Stimulated activated naive CD8-positive, alpha-beta T cell treated with anti-CD3 and anti-CD28 coated beads, Interleukin-15, Interleukin-2, amounts not matched to agents 100 U/mL and 50 U/mL, for 24 hours (primary cell): Measurements from ENCODE around the gene CD58.

ENCODE experiments used
- ATAC-seq: fragments of 150-1000 bp; cut with Tn5 transposase; one replicate; pipeline ENCODE4 v1.10.0; 2021
- DNase-seq: peaks from one replicate; pipeline ENCODE4 v3.0.0; 2021

CD58 gene

DNA sequence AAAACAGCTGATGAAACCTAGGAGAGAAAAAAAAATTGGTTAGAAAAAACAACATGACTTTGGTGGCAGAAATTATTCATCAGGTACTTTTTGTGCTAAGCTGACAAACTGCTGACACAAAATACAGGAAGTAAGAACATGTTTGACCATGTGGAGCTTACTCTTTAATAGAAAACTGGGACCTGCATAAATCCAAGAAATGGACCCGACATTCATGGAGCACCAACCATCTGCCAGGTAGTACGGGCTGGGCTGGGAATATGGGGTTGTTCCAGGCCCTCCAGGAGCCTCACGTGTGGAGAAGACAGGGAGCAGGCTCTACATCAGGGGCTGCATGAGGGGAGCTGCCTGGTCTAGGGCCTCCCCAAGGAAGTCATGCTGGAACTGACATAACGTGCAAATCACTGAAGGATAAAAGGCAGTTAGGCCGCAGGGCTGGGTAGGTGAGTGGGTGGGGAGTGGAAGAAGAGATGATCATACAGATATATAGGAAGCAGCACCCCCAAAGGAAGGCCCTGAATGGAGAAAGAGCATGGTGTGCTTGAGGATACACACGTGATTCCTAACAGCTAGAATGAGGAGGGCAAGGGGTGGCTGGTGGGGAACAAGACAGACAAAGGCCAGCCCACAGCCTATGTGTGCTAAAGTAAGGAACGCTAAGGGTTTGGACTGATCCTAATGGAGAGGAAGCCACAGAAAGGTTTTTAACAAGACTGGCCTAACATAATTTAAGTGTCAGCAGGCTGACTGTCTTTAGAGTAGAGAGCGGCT lies 26.1 kb downstream of the CD58 start:
- ATAC-seq (peak; percentile 65), DNase-seq (peak; percentile 34)

GRCh38 chr1:116540088-116540487 lies 30.7 kb downstream of the CD58 start:
- no peak for DNase-seq
- ATAC-seq, result no peak

GRCh38 chr1:116538544-116538943 lies 32.3 kb downstream of the CD58 start:
- ATAC-seq, result peak; percentile 94

GRCh38 chr1:116537898-116538297 lies 32.9 kb downstream of the CD58 start:
- DNase-seq, result no peak

More at GRCh38 chr1:116538544-116538943, 32.3 kb downstream of the CD58 start:
- DNase-seq, result no peak

DNA sequence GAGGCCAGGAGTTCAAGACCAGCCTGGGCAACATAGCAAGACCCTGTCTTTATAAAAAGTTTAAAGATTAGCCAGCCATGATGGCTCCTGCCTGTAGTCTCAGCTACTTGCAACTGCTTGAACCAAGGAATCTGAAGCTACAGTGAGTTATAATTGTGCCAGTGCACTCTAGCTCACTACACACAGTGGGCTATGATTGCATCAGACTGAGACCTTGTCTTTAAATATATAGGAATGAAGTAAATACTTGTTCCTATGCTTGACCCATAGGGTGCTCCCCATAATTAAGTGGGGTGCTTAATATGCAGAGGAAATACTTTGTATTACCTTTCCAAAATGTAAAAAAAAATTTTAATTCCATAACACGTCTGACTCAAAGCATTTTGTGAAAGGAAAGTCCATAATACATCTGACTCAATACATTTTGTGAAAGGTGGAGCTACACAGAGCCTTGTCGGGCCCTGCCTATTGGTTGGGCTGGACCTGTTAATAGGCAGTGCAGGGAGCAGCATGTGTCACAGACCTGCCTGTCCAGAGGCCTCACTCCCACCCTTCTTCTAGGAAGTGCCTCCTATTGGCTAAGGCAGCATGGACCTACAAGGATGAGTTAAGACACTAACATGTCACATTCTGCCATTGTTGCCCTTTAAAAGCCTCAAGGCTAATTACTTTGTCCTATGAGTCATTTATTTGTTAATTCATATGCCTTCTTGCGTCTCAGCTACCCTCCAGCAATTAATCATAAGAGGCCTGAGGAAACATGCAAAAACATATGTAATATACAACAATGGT lies 33.6 kb downstream of the CD58 start:
- ATAC-seq, result peak; percentile 48
- DNase-seq, result no peak

More at GRCh38 chr1:116537898-116538297, 32.9 kb downstream of the CD58 start:
- no peak for ATAC-seq

DNA sequence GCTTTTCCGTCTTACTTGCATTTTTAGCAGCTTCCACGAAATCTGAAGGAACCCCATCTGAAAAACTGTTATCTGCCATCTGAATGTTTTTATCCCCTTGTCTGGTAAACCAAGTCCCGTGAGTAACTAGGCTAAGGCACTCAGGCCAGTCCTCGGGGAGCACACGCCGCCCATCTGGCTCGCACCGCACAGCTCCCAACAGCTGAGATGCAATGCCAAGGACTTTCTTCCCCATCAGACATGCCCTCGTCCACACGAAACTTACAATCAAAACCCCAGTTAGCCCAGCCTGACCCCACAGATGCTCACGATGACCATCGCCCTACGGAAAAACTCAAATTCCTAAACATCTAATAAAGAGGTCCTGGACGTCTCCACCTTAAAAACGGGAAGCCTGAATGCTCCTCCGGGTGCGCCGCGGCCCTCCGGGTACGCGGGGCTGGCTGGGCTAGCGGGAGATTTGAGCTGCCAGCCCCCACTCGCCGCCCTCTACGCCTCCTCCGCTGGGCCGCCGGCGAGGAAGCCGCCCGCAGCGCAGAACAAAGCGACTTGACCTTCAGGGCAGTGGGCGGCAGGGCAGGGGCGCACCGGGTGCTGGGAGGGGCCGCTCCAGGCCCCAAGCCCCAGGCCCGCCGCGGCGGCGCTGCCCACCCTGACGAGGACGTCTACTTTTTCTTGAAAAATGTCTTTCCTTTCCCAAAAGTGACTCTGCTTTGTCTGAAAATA lies 36.6 kb downstream of the CD58 start:
- ATAC-seq (no peak), DNase-seq (no peak)

- ATAC-seq (no peak), DNase-seq (no peak)
Observed at GRCh38 chr1:116533429-116533820, 37.4 kb downstream of the CD58 start.

GRCh38 chr1:116532671-116533428 lies 38.0 kb downstream of the CD58 start:
- no peak for DNase-seq
- no peak for ATAC-seq

GRCh38 chr1:116531917-116532316 lies 38.9 kb downstream of the CD58 start:
- DNase-seq (no peak), ATAC-seq (no peak)

DNA sequence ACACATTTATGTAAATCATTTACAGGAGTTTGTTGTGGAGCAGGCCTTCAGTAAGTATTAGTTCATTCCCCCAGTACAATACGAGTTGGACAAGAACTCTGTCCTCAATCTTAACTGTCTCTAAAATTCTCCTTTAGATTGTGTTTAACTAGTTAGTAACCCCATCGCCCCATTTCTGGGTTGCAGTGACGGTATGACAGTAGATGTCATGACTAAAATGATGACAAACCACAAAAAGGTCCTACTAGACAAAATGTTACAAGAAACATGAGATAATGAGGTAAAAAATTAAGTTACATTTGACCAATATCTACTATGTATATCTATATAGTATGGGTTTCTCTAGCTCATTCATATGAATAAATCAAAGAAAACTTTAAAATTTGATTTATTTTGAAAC lies 41.1 kb downstream of the CD58 start:
- DNase-seq, result no peak
- ATAC-seq, result no peak

DNA sequence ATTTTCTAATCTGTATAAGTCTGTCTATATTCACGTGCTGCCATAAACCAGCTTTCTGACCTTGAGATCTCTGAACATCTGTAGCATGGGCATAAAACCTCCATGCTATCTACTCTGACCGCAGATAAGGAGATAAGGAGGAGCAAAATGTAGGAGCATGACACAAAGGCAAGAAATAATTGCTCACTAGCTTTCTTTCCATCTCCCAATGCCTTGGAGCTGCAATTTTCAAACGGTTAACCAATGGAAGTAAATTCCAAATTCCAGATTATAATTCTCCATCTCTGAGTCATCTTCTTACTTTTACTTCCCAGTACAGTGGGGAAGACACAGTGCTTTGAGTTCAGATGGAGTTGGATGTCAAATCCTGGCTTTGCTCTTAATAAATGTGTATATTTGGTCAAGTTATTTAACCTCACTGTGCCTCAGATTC lies 41.6 kb downstream of the CD58 start:
- no peak for DNase-seq
- no peak for ATAC-seq

GRCh38 chr1:116528329-116529083 lies 42.3 kb downstream of the CD58 start:
- DNase-seq, result no peak
- no peak for ATAC-seq

DNA sequence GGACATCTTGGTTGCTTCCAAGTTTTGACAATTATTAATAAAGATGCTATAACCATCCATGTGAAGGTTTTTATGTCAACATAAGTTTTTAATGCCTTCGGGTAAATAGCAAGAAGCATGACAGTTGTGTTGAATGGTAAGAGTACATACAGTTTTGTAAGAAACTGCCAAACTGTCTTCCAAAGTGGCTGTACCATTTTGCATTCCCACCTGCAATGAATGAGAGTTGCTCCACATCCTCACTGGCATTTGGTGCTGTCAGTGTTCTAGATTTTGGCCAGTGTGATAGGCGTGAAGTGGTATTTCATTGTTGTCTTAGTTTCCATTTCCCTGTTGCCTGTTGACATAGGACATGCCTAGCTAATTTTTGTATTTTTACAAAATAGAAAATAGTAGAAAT lies 45.4 kb downstream of the CD58 start:
- no peak for ATAC-seq
- no peak for DNase-seq

DNA sequence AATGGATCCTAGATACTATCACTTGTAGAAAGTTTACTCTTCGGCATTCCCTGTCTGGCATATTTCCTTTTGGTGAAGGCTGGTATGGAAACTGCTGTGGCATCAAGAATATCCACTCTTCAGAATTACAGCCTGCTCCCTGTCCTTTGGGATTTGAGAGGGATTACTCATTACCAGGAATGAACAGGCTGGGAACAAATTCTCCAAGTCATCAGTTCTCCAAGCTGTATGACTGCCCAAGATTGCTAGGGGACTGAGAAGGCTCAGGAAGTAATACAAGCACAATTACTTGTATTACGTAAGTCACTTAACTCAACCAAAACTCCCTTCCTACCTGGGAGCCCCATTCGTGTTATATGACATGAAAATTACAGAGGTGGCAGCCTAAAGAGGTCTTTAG lies 49.6 kb downstream of the CD58 start:
- no peak for ATAC-seq
- no peak for DNase-seq

DNA sequence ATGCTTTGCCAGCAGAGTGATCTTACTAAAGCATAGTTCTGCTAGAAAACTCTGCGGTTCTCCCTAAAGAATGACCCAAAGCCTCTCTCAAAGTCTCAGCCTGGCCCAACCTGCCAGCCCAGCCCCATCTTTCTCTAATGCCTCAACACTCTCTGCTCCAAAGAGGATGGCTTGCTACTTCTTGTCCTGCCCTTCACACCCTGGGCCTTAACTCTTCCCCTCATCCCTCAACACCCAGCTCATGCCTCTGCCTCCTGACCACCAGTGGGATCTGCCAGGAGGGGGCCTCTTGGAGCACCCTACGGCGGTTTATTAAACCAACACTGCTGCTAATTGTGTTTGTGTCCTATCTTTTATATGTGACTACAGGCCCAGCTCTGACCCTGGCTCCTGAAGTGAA lies 52.4 kb downstream of the CD58 start:
- no peak for DNase-seq

GRCh38 chr1:116516631-116517030 lies 54.2 kb downstream of the CD58 start:
- no peak for DNase-seq
- ATAC-seq, result no peak

More for the DNA sequence above, 52.4 kb downstream of the CD58 start:
- ATAC-seq, result no peak

- no peak for ATAC-seq
- DNase-seq, result no peak
Observed at GRCh38 chr1:116515702-116516101, 55.1 kb downstream of the CD58 start.

GRCh38 chr1:116514708-116515525 lies 55.9 kb downstream of the CD58 start:
- peak; percentile 88 for ATAC-seq
- DNase-seq, result peak; percentile 68

DNA sequence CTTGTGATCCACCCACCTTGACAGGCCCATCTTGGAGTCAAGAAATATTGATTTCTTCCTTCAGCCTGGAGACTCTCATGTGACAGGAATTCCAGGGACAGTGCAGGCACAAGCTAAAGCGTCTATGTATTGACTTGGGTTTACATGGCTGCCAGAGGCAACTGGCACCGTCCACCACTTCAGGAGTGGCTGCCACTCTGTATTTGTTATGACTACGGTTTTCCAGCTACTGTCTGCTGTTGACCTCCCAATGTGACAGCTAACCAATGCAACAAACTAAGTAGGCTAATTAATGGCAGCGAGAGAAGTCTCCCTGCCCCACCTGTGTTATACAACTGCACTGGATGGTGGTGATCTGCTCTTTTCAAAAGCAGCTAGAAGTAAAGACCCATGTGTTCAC lies 56.9 kb downstream of the CD58 start:
- no peak for ATAC-seq
- no peak for DNase-seq

DNA sequence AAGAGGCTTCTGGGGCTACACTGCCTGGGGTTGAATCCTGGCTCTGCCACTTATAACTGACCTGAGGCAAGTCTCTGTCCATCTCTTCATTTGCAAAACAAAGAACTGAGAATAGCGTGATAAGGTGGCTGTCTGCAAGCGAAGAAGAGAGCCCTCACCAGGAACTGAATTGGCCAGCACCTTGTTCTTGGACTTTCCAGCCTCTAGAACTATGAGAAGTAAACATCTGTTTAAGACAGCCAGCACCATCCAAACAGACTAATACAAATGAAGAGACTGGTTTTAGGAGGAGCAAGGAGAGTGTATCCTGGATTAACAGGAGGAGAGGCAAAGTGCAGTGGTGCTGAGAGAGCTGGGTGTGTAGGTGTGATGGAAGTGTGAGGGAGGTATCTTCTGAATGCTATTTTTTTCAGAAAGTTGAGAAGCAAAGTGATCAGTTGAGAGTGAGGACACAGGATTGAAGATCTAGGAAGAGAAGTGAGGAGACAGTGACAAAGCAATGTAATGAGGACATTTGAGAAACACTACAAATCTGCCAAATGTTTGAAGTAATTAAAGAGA lies 59.3 kb downstream of the CD58 start:
- ATAC-seq (no peak), DNase-seq (no peak)
